GM23338 (cell line): Measurements from ENCODE around the gene PTRHD1. TPM values are rescaled to one million over a fixed set of nuclear protein-coding genes. Genes with fewer than 3 reads are reported as not detected.

Experiments used
- ATAC-seq: fragments of 200-7000 bp; cut with Tn5 transposase; 3 replicates; pipeline ENCODE4 v1.9.1; 2020
- DNase-seq: peaks from one replicate; pipeline ENCODE4 v3.0.0-alpha.2; 2015; ENCODE audit warnings: low spot score
- H2AFZ ChIP-seq: fragments of 200-600 bp; sonication (generic); 2 replicates; pipeline ENCODE4 v1.8.0; 2016; ENCODE audit warnings: antibody characterized with exemption, mild to moderate bottlenecking, moderate library complexity
- H3F3A ChIP-seq: fragments of 200-600 bp; sonication (generic); replicated peaks from 2 replicates; pipeline ENCODE4 v1.8.0; 2017; ENCODE audit warnings: antibody characterized with exemption, mixed run types, low read depth
- H3K27ac ChIP-seq: fragments of 200-600 bp; sonication (generic); 2 replicates; pipeline ENCODE4 v1.6.1; 2016; ENCODE audit warnings: low read depth
- H3K27me3 ChIP-seq: fragments of 200-600 bp; sonication (generic); 2 replicates; pipeline ENCODE4 v1.8.0; 2016; ENCODE audit warnings: mild to moderate bottlenecking, mixed run types, moderate library complexity; ENCODE audit not compliant: insufficient read depth
- H3K36me3 ChIP-seq: fragments of 200-600 bp; sonication (generic); 2 replicates; pipeline ENCODE4 v1.8.0; 2016; ENCODE audit warnings: mild to moderate bottlenecking; ENCODE audit not compliant: insufficient read depth
- H3K4me1 ChIP-seq: fragments of 200-600 bp; sonication (generic); 2 replicates; pipeline ENCODE4 v1.8.0; 2016; ENCODE audit warnings: mild to moderate bottlenecking, moderate library complexity; ENCODE audit not compliant: insufficient read depth
- H3K4me2 ChIP-seq: fragments of 200-600 bp; sonication (generic); 2 replicates; pipeline ENCODE4 v1.7.1; 2017; ENCODE audit warnings: mixed run types
- H3K4me3 ChIP-seq: fragments of 200-600 bp; sonication (generic); 2 replicates; pipeline ENCODE4 v1.6.1; 2016; ENCODE audit warnings: mixed run types
- H3K79me2 ChIP-seq: fragments of 200-600 bp; sonication (generic); replicated peaks from 2 replicates; pipeline ENCODE4 v1.8.0; 2017; ENCODE audit warnings: mild to moderate bottlenecking; ENCODE audit not compliant: insufficient read depth
- H3K9me2 ChIP-seq: fragments of 200-600 bp; sonication (generic); 2 replicates; pipeline ENCODE4 v1.8.0; 2017; ENCODE audit not compliant: insufficient read depth
- H4K20me1 ChIP-seq: fragments of 200-600 bp; sonication (generic); replicated peaks from 2 replicates; pipeline ENCODE4 v1.8.0; 2017; ENCODE audit warnings: mild to moderate bottlenecking; ENCODE audit not compliant: insufficient read depth
- H3K27ac Mint-ChIP-seq: 2 replicates; pipeline ENCODE4 v1.8.0; 2020; ENCODE audit warnings: inconsistent platforms, mild to moderate bottlenecking, moderate library complexity, mixed read lengths
- H3K27me3 Mint-ChIP-seq: 3 replicates; pipeline ENCODE4 v1.8.0; 2022; ENCODE audit warnings: low read depth, mild to moderate bottlenecking, moderate library complexity, mixed read lengths, inconsistent platforms; ENCODE audit not compliant: insufficient read depth, poor library complexity
- H3K36me3 Mint-ChIP-seq: 3 replicates; pipeline ENCODE4 v1.8.0; 2021; ENCODE audit warnings: low read depth, mild to moderate bottlenecking, inconsistent platforms, moderate library complexity, mixed read lengths
- H3K4me1 Mint-ChIP-seq: 3 replicates; pipeline ENCODE4 v1.8.0; 2020; ENCODE audit warnings: mild to moderate bottlenecking, inconsistent platforms, mixed read lengths
- H3K4me3 Mint-ChIP-seq: 3 replicates; pipeline ENCODE4 v1.8.0; 2021; ENCODE audit warnings: moderate library complexity, mild to moderate bottlenecking, inconsistent platforms, mixed read lengths
- H3K9me3 Mint-ChIP-seq: 3 replicates; pipeline ENCODE4 v1.8.0; 2020; ENCODE audit warnings: moderate library complexity, mild to moderate bottlenecking, inconsistent platforms, mixed read lengths
- CREB1 ChIP-seq: fragments of 250-450 bp; sonication (Bioruptor Pico); IDR thresholded peaks from 2 replicates; pipeline ENCODE4 v1.5.0; 2020; ENCODE audit warnings: low read depth, mild to moderate bottlenecking, moderate library complexity
- CTCF ChIP-seq, 2 experiments: fragments of 200-600 bp in 1 of 2; sonication (generic) in 1 of 2; conservative IDR thresholded peaks; 2 replicates each; pipeline versions ENCODE4 v1.5.1 to v1.6.1; 2016 to 2017; ENCODE audit warnings: antibody characterized with exemption in 2 of 2, low read depth in 2 of 2, mild to moderate bottlenecking in 2 of 2, moderate library complexity in 1 of 2
- ETS1 ChIP-seq: IDR thresholded peaks from 2 replicates; pipeline ENCODE4 v1.6.1; 2016; ENCODE audit warnings: antibody characterized with exemption
- NANOG ChIP-seq: IDR thresholded peaks from 2 replicates; pipeline ENCODE4 v1.6.1; 2016; ENCODE audit warnings: antibody characterized with exemption, borderline replicate concordance
- POLR2AphosphoS5 ChIP-seq: IDR thresholded peaks from 2 replicates; pipeline ENCODE4 v1.6.1; 2016; ENCODE audit warnings: antibody characterized with exemption, low read depth
- polyA plus RNA-seq: library from polyadenylated mRNA; unstranded; fragments of >200 nt; fragmentation: Nextera tagmentation; extraction: Ambion mirVana; gene quantifications from 2 replicates; pipeline ENCODE4 v1.2.1, GENCODE V29; 2016
- total RNA-seq: library from RNA; depleted of rRNA; stranded (reverse); fragments of >200 nt; shearing (Covaris generic); gene quantifications from 2 replicates; pipeline ENCODE4 v1.2.3, GENCODE V29; 2014
- TF ChIP-seq, protein P1 (sequence below): fragments of 250-450 bp; sonication (Bioruptor Pico); IDR thresholded peaks from 2 replicates; pipeline ENCODE4 v1.5.0; 2020; ENCODE audit warnings: mild to moderate bottlenecking, moderate library complexity

PTRHD1 gene
- total and polyA plus RNA-seq, 2 experiments from 2014 or later = 46.9 to 105 TPM

GRCh38 chr2:24783641-24784040 lies 9.6 kb downstream of the PTRHD1 start:
- H3K9me3 Mint-ChIP-seq = no peaks in the 10 kb centered on the region
- ATAC-seq = no peak
- no peak overlapping the region for H3K4me3 Mint-ChIP-seq
- peaks cover 6% of the 10 kb centered on the region for H3K4me1 Mint-ChIP-seq
- H3K27ac Mint-ChIP-seq = no peak overlapping the region
- Histone ChIP-seq H3K36me3 (no peaks in the 10 kb centered on the region), H3K79me2 (no peaks in the 10 kb centered on the region), H3K4me3 (no peak overlapping the region), H3K4me2 (no peak overlapping the region), H3K27me3 (no peaks in the 10 kb centered on the region), H3K27ac (no peak overlapping the region), H2AFZ (peak overlapping the region; percentile 28; the same call in 1 of the 2 replicates), H3F3A (no peaks in the 10 kb centered on the region), H3K4me1 (peaks cover 8% of the 10 kb centered on the region), H3K9me2 (no peaks in the 10 kb centered on the region), H4K20me1 (no peaks in the 10 kb centered on the region)
- peaks cover 6% of the 10 kb centered on the region for H3K27me3 Mint-ChIP-seq
- no peak for DNase-seq
- peaks cover under 1% of the 10 kb centered on the region; the same call in 1 of the 3 replicates for H3K36me3 Mint-ChIP-seq
- TF ChIP-seq POLR2AphosphoS5 = no peak
- no peak for TF ChIP-seq CTCF (conservative IDR thresholded peaks at IDR 0.05; ENCODE audit: low read depth in 2 of 2)
- TF ChIP-seq CREB1 (CRISPR knock-in tag) = no peak
- TF ChIP-seq NANOG = no peak
- no peak for TF ChIP-seq ETS1
- TF ChIP-seq, protein P1, sequence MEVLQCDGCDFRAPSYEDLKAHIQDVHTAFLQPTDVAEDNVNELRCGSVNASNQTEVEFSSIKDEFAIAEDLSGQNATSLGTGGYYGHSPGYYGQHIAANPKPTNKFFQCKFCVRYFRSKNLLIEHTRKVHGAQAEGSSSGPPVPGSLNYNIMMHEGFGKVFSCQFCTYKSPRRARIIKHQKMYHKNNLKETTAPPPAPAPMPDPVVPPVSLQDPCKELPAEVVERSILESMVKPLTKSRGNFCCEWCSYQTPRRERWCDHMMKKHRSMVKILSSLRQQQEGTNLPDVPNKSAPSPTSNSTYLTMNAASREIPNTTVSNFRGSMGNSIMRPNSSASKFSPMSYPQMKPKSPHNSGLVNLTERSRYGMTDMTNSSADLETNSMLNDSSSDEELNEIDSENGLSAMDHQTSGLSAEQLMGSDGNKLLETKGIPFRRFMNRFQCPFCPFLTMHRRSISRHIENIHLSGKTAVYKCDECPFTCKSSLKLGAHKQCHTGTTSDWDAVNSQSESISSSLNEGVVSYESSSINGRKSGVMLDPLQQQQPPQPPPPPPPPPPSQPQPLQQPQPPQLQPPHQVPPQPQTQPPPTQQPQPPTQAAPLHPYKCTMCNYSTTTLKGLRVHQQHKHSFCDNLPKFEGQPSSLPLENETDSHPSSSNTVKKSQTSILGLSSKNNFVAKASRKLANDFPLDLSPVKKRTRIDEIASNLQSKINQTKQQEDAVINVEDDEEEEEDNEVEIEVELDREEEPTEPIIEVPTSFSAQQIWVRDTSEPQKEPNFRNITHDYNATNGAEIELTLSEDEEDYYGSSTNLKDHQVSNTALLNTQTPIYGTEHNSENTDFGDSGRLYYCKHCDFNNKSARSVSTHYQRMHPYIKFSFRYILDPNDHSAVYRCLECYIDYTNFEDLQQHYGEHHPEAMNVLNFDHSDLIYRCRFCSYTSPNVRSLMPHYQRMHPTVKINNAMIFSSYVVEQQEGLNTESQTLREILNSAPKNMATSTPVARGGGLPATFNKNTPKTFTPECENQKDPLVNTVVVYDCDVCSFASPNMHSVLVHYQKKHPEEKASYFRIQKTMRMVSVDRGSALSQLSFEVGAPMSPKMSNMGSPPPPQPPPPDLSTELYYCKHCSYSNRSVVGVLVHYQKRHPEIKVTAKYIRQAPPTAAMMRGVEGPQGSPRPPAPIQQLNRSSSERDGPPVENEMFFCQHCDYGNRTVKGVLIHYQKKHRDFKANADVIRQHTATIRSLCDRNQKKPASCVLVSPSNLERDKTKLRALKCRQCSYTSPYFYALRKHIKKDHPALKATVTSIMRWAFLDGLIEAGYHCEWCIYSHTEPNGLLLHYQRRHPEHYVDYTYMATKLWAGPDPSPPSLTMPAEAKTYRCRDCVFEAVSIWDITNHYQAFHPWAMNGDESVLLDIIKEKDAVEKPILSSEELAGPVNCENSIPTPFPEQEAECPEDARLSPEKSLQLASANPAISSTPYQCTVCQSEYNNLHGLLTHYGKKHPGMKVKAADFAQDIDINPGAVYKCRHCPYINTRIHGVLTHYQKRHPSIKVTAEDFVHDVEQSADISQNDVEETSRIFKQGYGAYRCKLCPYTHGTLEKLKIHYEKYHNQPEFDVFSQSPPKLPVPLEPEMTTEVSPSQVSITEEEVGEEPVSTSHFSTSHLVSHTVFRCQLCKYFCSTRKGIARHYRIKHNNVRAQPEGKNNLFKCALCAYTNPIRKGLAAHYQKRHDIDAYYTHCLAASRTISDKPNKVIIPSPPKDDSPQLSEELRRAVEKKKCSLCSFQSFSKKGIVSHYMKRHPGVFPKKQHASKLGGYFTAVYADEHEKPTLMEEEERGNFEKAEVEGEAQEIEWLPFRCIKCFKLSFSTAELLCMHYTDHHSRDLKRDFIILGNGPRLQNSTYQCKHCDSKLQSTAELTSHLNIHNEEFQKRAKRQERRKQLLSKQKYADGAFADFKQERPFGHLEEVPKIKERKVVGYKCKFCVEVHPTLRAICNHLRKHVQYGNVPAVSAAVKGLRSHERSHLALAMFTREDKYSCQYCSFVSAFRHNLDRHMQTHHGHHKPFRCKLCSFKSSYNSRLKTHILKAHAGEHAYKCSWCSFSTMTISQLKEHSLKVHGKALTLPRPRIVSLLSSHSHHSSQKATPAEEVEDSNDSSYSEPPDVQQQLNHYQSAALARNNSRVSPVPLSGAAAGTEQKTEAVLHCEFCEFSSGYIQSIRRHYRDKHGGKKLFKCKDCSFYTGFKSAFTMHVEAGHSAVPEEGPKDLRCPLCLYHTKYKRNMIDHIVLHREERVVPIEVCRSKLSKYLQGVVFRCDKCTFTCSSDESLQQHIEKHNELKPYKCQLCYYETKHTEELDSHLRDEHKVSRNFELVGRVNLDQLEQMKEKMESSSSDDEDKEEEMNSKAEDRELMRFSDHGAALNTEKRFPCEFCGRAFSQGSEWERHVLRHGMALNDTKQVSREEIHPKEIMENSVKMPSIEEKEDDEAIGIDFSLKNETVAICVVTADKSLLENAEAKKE (CRISPR knock-in tag) = no peak
